Transverse colon (tissue), 4 donors: Measurements from ENCODE around the gene C1orf159. TPM values are rescaled to one million over a fixed set of nuclear protein-coding genes. Genes with fewer than 3 reads are reported as not detected.
A peak's percentile ranks its signal among the peaks of the same experiment; 100 is the strongest.

Experiments used
- DNase-seq: peaks from one replicate; pipeline ENCODE4 v3.0.0-alpha.2; 2019
- H3K27ac ChIP-seq, 4 donors: fragments of 200-600 bp; sonication (generic); 2 replicates each; pipeline ENCODE4 v1.5.1; 2016 to 2018; ENCODE audit warnings: inconsistent platforms in 4 of 4
- H3K27me3 ChIP-seq: fragments of 200-600 bp; sonication (generic); 2 replicates; pipeline ENCODE4 v1.5.1; 2017; ENCODE audit warnings: inconsistent platforms
- H3K36me3 ChIP-seq, 4 donors: fragments of 200-600 bp; sonication (generic); 2 replicates each; pipeline ENCODE4 v1.5.1; 2017 to 2019; ENCODE audit warnings: inconsistent platforms in 4 of 4
- H3K4me1 ChIP-seq, 4 donors: fragments of 200-600 bp; sonication (generic); 2 replicates each; pipeline ENCODE4 v1.5.1; 2017 to 2020; ENCODE audit warnings: inconsistent platforms in 4 of 4
- H3K4me3 ChIP-seq, 4 donors: fragments of 200-600 bp; sonication (generic); 1 replicate in 1 of 4; 2 replicates in 3 of 4; pipeline versions ENCODE4 v1.5.1 to v1.6.1; 2017 to 2019; ENCODE audit warnings: inconsistent platforms in 4 of 4
- H3K9me3 ChIP-seq, 2 donors: fragments of 200-600 bp; sonication (generic); 2 replicates each; pipeline ENCODE4 v1.5.1; 2017 to 2019; ENCODE audit warnings: inconsistent platforms in 2 of 2
- EP300 ChIP-seq: sonication (generic); formaldehyde crosslinking; IDR thresholded peaks from one replicate; pipeline ENCODE4 v1.6.1; 2017; ENCODE audit warnings: antibody characterized with exemption, low read depth
- POLR2A ChIP-seq: fragments of 450-650 bp; IDR thresholded peaks from one replicate; pipeline ENCODE4 v1.6.1; 2016; ENCODE audit warnings: antibody characterized with exemption, mild to moderate bottlenecking, moderate library complexity
- POLR2AphosphoS5 ChIP-seq, 3 donors: sonication (generic); formaldehyde crosslinking; IDR thresholded peaks; one replicate each; pipeline ENCODE4 v1.6.1; 2016; ENCODE audit warnings: antibody characterized with exemption in 3 of 3
- WGBS, 2 donors: methylation state at CpG; one replicate each; pipeline ENCODE4 v1.1.5; 2018; ENCODE audit warnings: low coverage in 1 of 2; 5-methylcytosine and 5-hydroxymethylcytosine counted together
- in situ Hi-C, 4 donors: fragments of 200-750 bp; cut with MboI; loops; one replicate each; pipeline versions ENCODE4 v1.15.0 to v1.15.1; 2017; ENCODE audit warnings: low sequenced_read_pairs in 3 of 4, low pct_ligation_motif_present in 1 of 4, low pct_unique_long_range_greater_than_20kb in 1 of 4
- intact Hi-C: fragments of 100-400 bp; cut with DNase I; formaldehyde crosslinking; loops from one replicate; pipeline ENCODE4 v1.15.1; 2023; ENCODE audit warnings: low total_unique reads
- total RNA-seq, 4 donors: library from RNA; depleted of rRNA; stranded (reverse); fragments of >200 nt; gene quantifications; one replicate each; pipeline ENCODE4 v1.1.0, GENCODE V29; 2016
- TF ChIP-seq, protein P1 (sequence below), 5 experiments: fragments of 200-600 bp in 3 of 5; fragments of 450-650 bp in 2 of 5; sonication (generic) in 3 of 5; IDR thresholded peaks; 1 replicate in 2 of 5; 2 replicates in 3 of 5; pipeline ENCODE4 v1.5.1; 2016 to 2017; ENCODE audit warnings: antibody characterized with exemption in 5 of 5, inconsistent platforms in 3 of 5, mild to moderate bottlenecking in 2 of 5, moderate library complexity in 1 of 5

C1orf159 gene
- total RNA-seq, 4 donors from 2014 or later, result 23.6 to 108 (median 47.3) TPM

DNA sequence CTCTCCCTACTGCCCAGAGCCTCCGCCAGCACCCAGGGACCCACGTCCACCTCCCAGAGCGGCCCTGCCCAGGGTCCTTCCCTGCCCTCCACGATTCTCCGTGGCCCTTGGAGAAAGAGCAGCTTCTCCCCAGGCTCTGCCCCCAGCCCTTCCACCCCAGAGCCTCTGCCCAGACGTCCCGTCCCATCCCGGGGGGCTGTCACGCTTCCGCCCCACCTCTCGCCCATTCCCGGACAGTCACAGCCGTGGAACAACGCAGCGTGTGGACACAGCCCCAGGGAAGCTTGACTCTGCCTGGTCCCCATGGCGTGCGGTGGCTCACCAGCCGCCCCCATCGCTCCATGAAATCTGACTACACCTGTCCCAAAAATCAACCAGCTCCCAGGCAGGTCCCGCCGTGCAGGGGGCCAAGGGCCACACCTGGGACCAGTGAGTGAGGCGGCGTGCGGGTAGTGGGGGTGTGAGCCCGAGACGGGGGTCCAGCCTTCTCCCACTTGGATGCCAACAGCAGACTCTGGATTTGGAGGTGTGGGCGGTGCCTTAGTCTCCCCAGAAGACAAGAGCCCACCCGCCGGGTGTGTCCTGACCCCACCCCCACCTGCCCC lies 45.3 kb upstream of the C1orf159 start:
- Histone ChIP-seq H3K36me3 (no peaks in the 10 kb centered on the region), H3K4me3 (peak overlapping the region in 1 of 4 donors; percentile 56), H3K9me3 (no peaks in the 10 kb centered on the region), H3K27ac (peak overlapping the region; percentile 96 to 98 (median 97)), H3K4me1 (peaks cover 9 to 50% (median 41%) of the 10 kb centered on the region in 4 donors), H3K27me3 (no peaks in the 10 kb centered on the region)
- 65% methylated on average over 29 of the region's 29 CpGs; no CpG with 5 or more reads in 1 of the 2 donors for WGBS, 2 donors
- in situ Hi-C loops, result no loop called here
- TF ChIP-seq POLR2A (no peak), POLR2AphosphoS5 (IDR thresholded peaks at IDR 0.05) (peak in 1 of 3 donors; percentile 7)
- intact Hi-C loops, result no loop called here
- DNase-seq, result no peak

DNA sequence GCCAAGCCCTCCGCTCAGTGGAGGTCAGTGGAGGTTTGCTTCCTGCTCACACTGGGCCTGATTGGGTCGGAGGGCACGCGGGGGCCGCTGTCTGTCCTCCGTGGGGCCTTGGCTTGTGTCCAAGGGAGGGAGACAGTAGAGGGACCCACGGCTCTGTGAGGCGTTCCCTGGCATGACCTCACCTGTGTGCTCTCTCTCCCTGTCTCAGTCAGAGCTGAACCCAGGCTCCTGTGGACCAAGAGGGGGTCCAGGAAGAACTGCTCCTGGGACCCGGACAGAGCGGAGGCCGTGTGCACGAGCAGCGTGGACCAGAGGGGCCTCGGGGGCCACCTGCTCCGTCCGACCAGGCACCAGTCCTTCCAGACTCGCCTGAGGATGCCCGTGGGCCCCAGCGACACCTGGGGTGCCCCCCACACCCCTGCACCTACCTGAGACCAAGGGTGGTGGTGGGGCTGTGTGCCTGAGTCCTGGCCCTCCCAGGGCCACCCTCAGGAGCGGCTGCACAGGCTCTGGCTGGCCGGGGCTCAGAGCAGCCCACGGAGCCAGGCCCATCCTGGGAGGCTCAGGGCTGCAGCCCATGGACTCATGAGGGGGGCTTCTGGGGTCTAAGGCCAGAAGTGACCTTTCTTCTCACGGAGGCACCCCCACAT lies 44.5 kb upstream of the C1orf159 start:
- Histone ChIP-seq H3K36me3 (no peaks in the 10 kb centered on the region), H3K9me3 (no peaks in the 10 kb centered on the region), H3K27ac (peak overlapping the region; percentile 96 to 98 (median 97)), H3K4me3 (peak overlapping the region in 1 of 4 donors; percentile 56), H3K4me1 (peaks cover 9 to 44% (median 41%) of the 10 kb centered on the region in 4 donors), H3K27me3 (no peaks in the 10 kb centered on the region)
- intact Hi-C loops (no loop called here), in situ Hi-C loops (no loop called here)
- WGBS, 2 donors, result 51 to 62% methylated on average over 3 to 19 of the region's 23 CpGs
- no peak for TF ChIP-seq EP300
- TF ChIP-seq POLR2AphosphoS5 (IDR thresholded peaks at IDR 0.05), result no peak
- no peak for TF ChIP-seq POLR2A
- TF ChIP-seq, protein P1, sequence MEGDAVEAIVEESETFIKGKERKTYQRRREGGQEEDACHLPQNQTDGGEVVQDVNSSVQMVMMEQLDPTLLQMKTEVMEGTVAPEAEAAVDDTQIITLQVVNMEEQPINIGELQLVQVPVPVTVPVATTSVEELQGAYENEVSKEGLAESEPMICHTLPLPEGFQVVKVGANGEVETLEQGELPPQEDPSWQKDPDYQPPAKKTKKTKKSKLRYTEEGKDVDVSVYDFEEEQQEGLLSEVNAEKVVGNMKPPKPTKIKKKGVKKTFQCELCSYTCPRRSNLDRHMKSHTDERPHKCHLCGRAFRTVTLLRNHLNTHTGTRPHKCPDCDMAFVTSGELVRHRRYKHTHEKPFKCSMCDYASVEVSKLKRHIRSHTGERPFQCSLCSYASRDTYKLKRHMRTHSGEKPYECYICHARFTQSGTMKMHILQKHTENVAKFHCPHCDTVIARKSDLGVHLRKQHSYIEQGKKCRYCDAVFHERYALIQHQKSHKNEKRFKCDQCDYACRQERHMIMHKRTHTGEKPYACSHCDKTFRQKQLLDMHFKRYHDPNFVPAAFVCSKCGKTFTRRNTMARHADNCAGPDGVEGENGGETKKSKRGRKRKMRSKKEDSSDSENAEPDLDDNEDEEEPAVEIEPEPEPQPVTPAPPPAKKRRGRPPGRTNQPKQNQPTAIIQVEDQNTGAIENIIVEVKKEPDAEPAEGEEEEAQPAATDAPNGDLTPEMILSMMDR (IDR thresholded peaks at IDR 0.05), result no peak
- no peak for DNase-seq

DNA sequence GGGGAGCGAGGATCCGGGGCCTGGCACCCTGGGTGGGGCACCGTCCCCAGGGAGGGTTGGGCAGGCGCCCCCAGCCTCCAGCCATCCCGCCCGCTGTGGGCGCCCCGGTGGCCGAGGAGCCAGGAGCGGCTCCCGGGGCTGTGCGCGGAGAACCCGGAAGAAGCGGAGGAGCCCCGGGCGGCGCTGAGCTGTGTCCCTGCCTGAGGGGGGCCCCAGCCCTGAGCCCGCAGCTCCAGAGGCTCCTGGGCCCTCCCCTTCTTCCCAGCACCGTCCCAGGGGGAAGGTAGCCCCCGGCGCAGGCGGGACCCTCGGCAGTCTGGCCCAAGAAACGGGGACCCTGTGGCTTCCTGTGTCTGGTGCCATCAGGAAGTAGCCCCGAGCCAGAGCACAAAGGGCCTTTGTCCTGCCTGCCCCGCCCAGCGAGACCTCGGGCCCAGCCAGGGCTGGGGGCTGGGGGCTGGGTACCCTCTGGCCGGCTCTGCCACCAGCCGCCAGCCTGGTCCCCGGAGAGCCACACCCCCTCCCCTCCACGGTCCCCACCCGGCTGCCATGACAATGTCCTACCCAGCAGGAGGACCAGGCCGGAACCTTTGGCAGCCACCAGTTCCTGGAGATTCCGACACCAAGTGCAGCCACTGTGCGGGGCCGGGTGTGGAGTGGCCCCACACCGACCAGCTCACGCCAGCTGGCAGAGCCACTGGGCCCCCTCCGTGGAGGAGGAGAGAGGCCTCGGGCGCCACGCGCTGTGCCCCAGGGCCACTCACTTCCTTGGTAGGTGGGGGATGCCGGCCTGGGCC lies 42.2 kb upstream of the C1orf159 start:
- DNase-seq, result peak; percentile 86
- no peaks in the 10 kb centered on the region for H3K36me3 ChIP-seq
- H3K4me1 ChIP-seq, result peaks cover 9 to 44% (median 41%) of the 10 kb centered on the region in 4 donors
- H3K27me3 ChIP-seq, result no peaks in the 10 kb centered on the region
- in situ Hi-C loops, result no loop called here
- TF ChIP-seq POLR2A (no peak), POLR2AphosphoS5 (IDR thresholded peaks at IDR 0.05) (peak; percentile 35 to 64 (median 48))
- intact Hi-C loops, result loop anchor here (10.0 kb wide), 1 partner anchor 67 kb away; no protein-coding TSS in a partner anchor
- H3K27ac ChIP-seq, result peak overlapping the region; percentile 96 to 98 (median 97)
- WGBS, 2 donors, result 25% methylated on average over 26 of the region's 46 CpGs; no CpG with 5 or more reads in 1 of the 2 donors
- peak overlapping the region; percentile 41 to 62 (median 60) for H3K4me3 ChIP-seq
- no peaks in the 10 kb centered on the region for H3K9me3 ChIP-seq

DNA sequence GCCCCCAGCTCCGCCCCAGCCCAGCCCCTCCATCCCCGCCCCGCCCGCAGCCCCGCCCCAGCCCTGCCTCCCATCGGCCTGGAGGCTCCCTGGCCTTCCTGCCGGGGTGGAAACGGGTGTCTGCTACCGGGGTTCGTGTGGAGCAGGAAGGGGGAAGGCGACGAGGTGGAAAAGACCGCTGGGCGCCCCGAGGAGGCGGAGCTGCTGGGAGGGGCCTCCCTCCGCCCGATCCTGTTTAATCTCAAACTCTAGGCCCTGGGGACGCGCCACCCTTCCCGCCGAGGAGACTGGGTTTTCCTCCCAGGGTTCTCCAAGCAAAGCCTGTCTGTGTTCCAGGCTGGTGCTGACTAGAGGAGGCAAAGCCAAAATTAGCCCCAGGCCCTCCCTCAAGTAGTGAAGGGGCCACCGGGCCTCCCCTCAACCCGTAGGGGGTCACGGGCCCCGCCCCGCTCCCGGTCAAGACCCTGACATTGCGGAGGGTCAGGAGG lies 41.6 kb upstream of the C1orf159 start:
- Histone ChIP-seq H3K36me3 (no peaks in the 10 kb centered on the region), H3K27ac (peak overlapping the region; percentile 96 to 98 (median 97)), H3K4me1 (peaks cover 9 to 44% (median 41%) of the 10 kb centered on the region in 4 donors), H3K27me3 (no peaks in the 10 kb centered on the region), H3K4me3 (peak overlapping the region; percentile 41 to 62 (median 60)), H3K9me3 (no peaks in the 10 kb centered on the region)
- in situ Hi-C loops (no loop called here), intact Hi-C loops (loop anchor here (10.0 kb wide), 1 partner anchor 67 kb away; no protein-coding TSS in a partner anchor)
- TF ChIP-seq, protein P1 (IDR thresholded peaks at IDR 0.05), result no peak
- TF ChIP-seq POLR2A, result peak; percentile 92
- TF ChIP-seq EP300, result no peak
- peak; percentile 82 to 94 (median 89) for TF ChIP-seq POLR2AphosphoS5 (IDR thresholded peaks at IDR 0.05)
- peak; percentile 93 for DNase-seq
- WGBS, 2 donors, result 0% methylated on average over 7 of the region's 29 CpGs; no CpG with 5 or more reads in 1 of the 2 donors
